K562 (cell line): ENCODE measurements around the gene EEPD1. TPM values are rescaled to one million over a fixed set of nuclear protein-coding genes. Genes with fewer than 3 reads are reported as not detected.

ENCODE experiments used
- ATAC-seq: fragments of 200-7000 bp; cut with Tn5 transposase; 3 replicates; pipeline ENCODE4 v1.9.1; 2020; ENCODE audit warnings: moderate library complexity
- BruUV-seq: library from RNA; stranded (reverse); fragments of 400-500 nt; replicated peaks from 2 replicates; lab custom pipeline; 2021; lab: Mats Ljungman, UMichigan
- CTCF ChIA-PET: fragments of 300-600 bp; formaldehyde crosslinking; extraction: SDS; loops from one replicate; lab custom pipeline; 2021; ENCODE audit warnings: low intra/inter-chr PET ratio; lab: Yijun Ruan, JAX
- POLR2A ChIA-PET: fragments of 300-600, 350-650 bp; sonication (Branson Sonifier 250); formaldehyde crosslinking; extraction: SDS; loops from one replicate; lab custom pipeline; 2021; ENCODE audit warnings: antibody characterized with exemption, inconsistent platforms; lab: Yijun Ruan, JAX
- DNase-seq, 4 experiments: peaks; one replicate each; pipeline versions ENCODE4 v3.0.0 to v3.0.0-alpha.2; 2011 to 2018; ENCODE audit warnings: low spot score in 3 of 4, mixed read lengths in 3 of 4; ENCODE audit errors: extremely low read depth in 1 of 4
- FAIRE-seq: peaks from 2 replicates; lab custom pipeline; 2011; peaks lifted over from hg19 to GRCh38; lab: Jason Lieb, UNC
- H2AFZ ChIP-seq: 2 replicates; pipeline ENCODE4 v1.6.0; 2011; ENCODE audit warnings: low read depth, low read length, control low read depth, inconsistent platforms
- H3K27ac ChIP-seq: fragments of 200-600 bp; 3 replicates; pipeline ENCODE4 v1.8.0; 2011; ENCODE audit warnings: low read depth, mild to moderate bottlenecking, control low read depth, inconsistent platforms, low read length, moderate library complexity, mixed read lengths; ENCODE audit errors: extremely low read depth
- H3K27me3 ChIP-seq, 2 experiments: fragments of 300-600 bp in 1 of 2; 2 replicates in 1 of 2; 3 replicates in 1 of 2; pipeline versions ENCODE4 v1.6.0 to v1.8.0; 2011; ENCODE audit warnings: inconsistent platforms in 2 of 2, low read length in 2 of 2, mild to moderate bottlenecking in 1 of 2, mixed read lengths in 1 of 2, moderate library complexity in 1 of 2; ENCODE audit not compliant: control insufficient read depth in 2 of 2, insufficient read depth in 2 of 2
- H3K36me3 ChIP-seq: fragments of 300-600 bp; 3 replicates; pipeline ENCODE4 v1.8.0; 2011; ENCODE audit warnings: mild to moderate bottlenecking, low read length, inconsistent platforms; ENCODE audit not compliant: control insufficient read depth, insufficient read depth
- H3K4me1 ChIP-seq, 2 experiments: fragments of 200-600 bp in 1 of 2; replicated peaks in 1 of 2; 2 replicates in 1 of 2; 3 replicates in 1 of 2; pipeline versions ENCODE4 v1.5.1 to v1.8.0; 2011; ENCODE audit warnings: inconsistent platforms in 2 of 2, low read length in 2 of 2, mild to moderate bottlenecking in 1 of 2, mixed read lengths in 1 of 2, moderate library complexity in 1 of 2; ENCODE audit not compliant: control insufficient read depth in 2 of 2, insufficient read depth in 2 of 2
- H3K4me2 ChIP-seq: 2 replicates; pipeline ENCODE4 v1.6.1; 2011; ENCODE audit warnings: low read length, control low read depth, inconsistent platforms, mixed read lengths; ENCODE audit not compliant: insufficient read depth
- H3K4me3 ChIP-seq: fragments of 200-600 bp; sonication (generic), shearing (Covaris generic); 2 replicates; pipeline ENCODE4 v1.5.1; 2016; ENCODE audit warnings: control low read depth, inconsistent platforms
- H3K79me2 ChIP-seq: fragments of 200-600 bp; 3 replicates; pipeline ENCODE4 v1.8.0; 2011; ENCODE audit warnings: low read length, inconsistent platforms; ENCODE audit not compliant: control insufficient read depth, insufficient read depth
- H3K9ac ChIP-seq, 2 experiments: 2 replicates each; pipeline versions ENCODE4 v1.6.0 to v1.6.1; 2011; ENCODE audit warnings: low read depth in 2 of 2, low read length in 2 of 2, control low read depth in 1 of 2, inconsistent platforms in 1 of 2, mild to moderate bottlenecking in 1 of 2, mixed read lengths in 1 of 2; ENCODE audit not compliant: insufficient read depth in 1 of 2
- H3K9me1 ChIP-seq: one replicate; pipeline ENCODE4 v1.6.0; 2011; ENCODE audit warnings: inconsistent platforms, mild to moderate bottlenecking, low read length, moderate library complexity; ENCODE audit not compliant: control insufficient read depth, insufficient read depth
- H3K9me3 ChIP-seq: replicated peaks from 2 replicates; pipeline ENCODE4 v1.5.1; 2011; ENCODE audit warnings: low read depth, low read length, inconsistent platforms; ENCODE audit not compliant: control insufficient read depth, insufficient read depth
- H4K20me1 ChIP-seq: replicated peaks from 2 replicates; pipeline ENCODE4 v1.6.1; 2011; ENCODE audit warnings: low read length, inconsistent platforms, mixed read lengths; ENCODE audit not compliant: control insufficient read depth, insufficient read depth
- BHLHE40 ChIP-seq: IDR thresholded peaks from 2 replicates; pipeline ENCODE4 v1.6.1; 2011; ENCODE audit warnings: low read length, improper control_type of control experiment
- CTCF ChIP-seq, 3 experiments: IDR thresholded peaks in 2 of 3; conservative IDR thresholded peaks in 1 of 3; 2 replicates each; pipeline ENCODE4 v1.5.1; 2011 to 2012; ENCODE audit warnings: low read length in 3 of 3, mild to moderate bottlenecking in 3 of 3, control low read depth in 2 of 3, improper control_type of control experiment in 1 of 3, inconsistent platforms in 1 of 3, low read depth in 1 of 3, mixed read lengths in 1 of 3, moderate library complexity in 1 of 3; ENCODE audit not compliant: insufficient read depth in 2 of 3
- FOXJ2 ChIP-seq: fragments of 200-800 bp; sonication (Bioruptor generic); IDR thresholded peaks from 2 replicates; pipeline ENCODE4 v1.6.1; 2016; ENCODE audit warnings: missing genetic modification characterization, missing compliant biosample characterization
- MEF2D ChIP-seq: conservative IDR thresholded peaks from 2 replicates; pipeline ENCODE4 v1.6.1; 2016; ENCODE audit warnings: low read depth, missing genetic modification characterization, missing compliant biosample characterization
- MTA3 ChIP-seq: fragments of 450-650 bp; formaldehyde crosslinking; IDR thresholded peaks from 2 replicates; pipeline ENCODE4 v1.6.1; 2017; ENCODE audit warnings: mild to moderate bottlenecking, borderline replicate concordance
- NFIC ChIP-seq: fragments of 450-650 bp; IDR thresholded peaks from 2 replicates; pipeline ENCODE4 v1.6.1; 2017; ENCODE audit warnings: mild to moderate bottlenecking, inconsistent platforms
- ZBTB33 ChIP-seq: sonication (generic); formaldehyde crosslinking; IDR thresholded peaks from 2 replicates; pipeline ENCODE4 v1.8.1; 2023; ENCODE audit warnings: mild to moderate bottlenecking, missing genetic modification reagents
- ZNF12 ChIP-seq: sonication (generic); formaldehyde crosslinking; IDR thresholded peaks from 2 replicates; pipeline ENCODE4 v1.4.0; 2020; ENCODE audit warnings: mild to moderate bottlenecking, missing genetic modification reagents
- WGBS: fragments of 100-300 bp; shearing (Covaris generic); methylation state at CpG from one replicate; pipeline ENCODE4 v1.1.6; 2016; ENCODE audit warnings: low coverage, mixed read lengths; ENCODE audit not compliant: insufficient coverage; ENCODE audit errors: missing lambda C conversion rate; 5-methylcytosine and 5-hydroxymethylcytosine counted together
- in situ Hi-C: fragments of 300-500 bp; cut with MboI; formaldehyde crosslinking; loops from 4 replicates; pipeline ENCODE4 v1.15.0; 2018; ENCODE audit warnings: inconsistent platforms, mixed read lengths
- intact Hi-C: fragments of 100-400 bp; cut with micrococcal nuclease; formaldehyde crosslinking; loops from 2 replicates; pipeline ENCODE4 v1.14.2; 2022
- polyA plus RNA-seq, 8 experiments: library from polyadenylated mRNA; depleted of rRNA in 4 of 8; stranded (reverse) in 5 of 8; unstranded in 3 of 8; fragments of >200 nt; fragmentation: Nextera tagmentation in 2 of 8; fragmentation: Illumina TruSeq in 1 of 8; extraction: Ambion mirVana in 2 of 8; extraction: Trizol in 1 of 8; gene quantifications; 2 replicates each; pipeline versions ENCODE4 v1.2.1 to v1.2.3, GENCODE V29; 2011 to 2014; ENCODE audit warnings: inconsistent platforms in 1 of 8, missing spikeins in 1 of 8
- total RNA-seq, 7 experiments: library from RNA; depleted of rRNA in 6 of 7; stranded (reverse); fragments of >200 nt in 6 of 7; fragmentation: Illumina TruSeq in 2 of 7; extraction: Trizol in 2 of 7; gene quantifications; 2 replicates each; pipeline versions ENCODE4 v1.2.1 to v1.2.3, GENCODE V29; 2011 to 2021; ENCODE audit warnings: low replicate concordance in 1 of 7

EEPD1 gene
- total and polyA plus RNA-seq, 9 of the 15 experiments (the other 6 are each of a cell fraction or from before 2014, with no cell fraction given): 0.01 to 1.5 (median 0.74) TPM; not detected in 1

GRCh38 chr7:36303202-36304098 is 150.4 kb downstream of the EEPD1 start:
- no peak overlapping the region for H3K27ac ChIP-seq

GRCh38 chr7:36304099-36304425 is 151.0 kb downstream of the EEPD1 start:
- WGBS: 13% methylated on average over 6 of the region's 6 CpGs
- ATAC-seq (no peak), DNase-seq (no peak)
- peaks cover 6 to 24% of the 10 kb centered on the region in 2 experiments; a peak in 3 of 5 replicates for H3K27me3 ChIP-seq
- ChIA-PET CTCF (no interaction called here), POLR2A (interaction anchor here (0.6 kb wide), 1 partner anchor 274 kb away, joined by 3 read pairs; no protein-coding TSS in a partner anchor)
- no peaks in the 10 kb centered on the region for H3K36me3 ChIP-seq
- in situ Hi-C loops: no loop called here
- H3K79me2 ChIP-seq: no peaks in the 10 kb centered on the region
- no peaks in the 10 kb centered on the region for H3K9me3 ChIP-seq
- peaks cover 4 to 11% of the 10 kb centered on the region in 2 experiments; a peak in 4 of 5 replicates for H3K4me1 ChIP-seq
- no peaks in the 10 kb centered on the region for H4K20me1 ChIP-seq
- H3K9me1 ChIP-seq: no peaks in the 10 kb centered on the region
- peak in 1 of 3 experiments; percentile 12; a peak in 1 of 6 replicates for TF ChIP-seq CTCF (IDR thresholded peaks at IDR 0.05 in 2 of 3, conservative IDR thresholded peaks at IDR 0.05 in 1 of 3; ENCODE audit: insufficient read depth in 2 of 3, low read depth in 1 of 3, low read length in 3 of 3)
- TF ChIP-seq ZBTB33: no peak
- TF ChIP-seq, all 486 proteins: peak for 1
- no peak for FAIRE-seq
- intact Hi-C loops: no loop called here
- Histone ChIP-seq H3K9ac (no peak overlapping the region), H3K27ac (no peak overlapping the region), H3K4me3 (no peak overlapping the region), H3K4me2 (no peak overlapping the region), H2AFZ (no peak overlapping the region)
- BruUV-seq: no TSS peak

More at GRCh38 chr7:36303202-36304098, 150.4 kb downstream of the EEPD1 start:
- no peak for FAIRE-seq
- CTCF ChIA-PET: no interaction called here
- no peak for DNase-seq
- 27% methylated on average over 8 of the region's 8 CpGs for WGBS
- intact Hi-C loops (no loop called here), in situ Hi-C loops (no loop called here)
- no peak overlapping the region for H3K4me2 ChIP-seq
- TF ChIP-seq NFIC (0 out of 2 replicates have a peak, but pooled peaks have one; percentile 16), MTA3 (no peak), ZNF12 (CRISPR knock-in tag) (0 out of 2 replicates have a peak, but pooled peaks have one; percentile 25), MEF2D (tag) (0 out of 2 replicates have a peak, but pooled peaks have one; percentile 47), BHLHE40 (peak; percentile 69), FOXJ2 (tag) (peak; percentile 59; the same call in 1 of the 2 replicates)
- H3K9ac ChIP-seq: no peak overlapping the region
- H3K9me1 ChIP-seq: no peaks in the 10 kb centered on the region
- no peak overlapping the region for H3K4me3 ChIP-seq
- no peaks in the 10 kb centered on the region for H3K36me3 ChIP-seq
- no peaks in the 10 kb centered on the region for H4K20me1 ChIP-seq
- peaks cover 4 to 11% of the 10 kb centered on the region in 2 experiments; a peak in 4 of 5 replicates for H3K4me1 ChIP-seq
- no peaks in the 10 kb centered on the region for H3K79me2 ChIP-seq
- no peak for ATAC-seq
- BruUV-seq: no TSS peak
- POLR2A ChIA-PET: interaction anchor here (0.6 kb wide), 1 partner anchor 273 kb away, joined by 3 read pairs; no protein-coding TSS in a partner anchor
- no peaks in the 10 kb centered on the region for H3K9me3 ChIP-seq
- H2AFZ ChIP-seq: no peak overlapping the region
- peaks cover 6 to 24% of the 10 kb centered on the region in 2 experiments; a peak in 3 of 5 replicates for H3K27me3 ChIP-seq
